Measurements from ENCODE around the gene HP1BP3. TPM values are rescaled to one million over a fixed set of nuclear protein-coding genes. Genes with fewer than 3 reads are reported as not detected.

Gene HP1BP3
- total RNA-seq, 1 donor from 2014 or later, result 267 TPM

GRCh38 chr1:20693623-20694022 lies 93.5 kb downstream of the HP1BP3 start:
- intact Hi-C loops (cut with micrococcal nuclease), result no loop called here

Other genes with a start within 250 kb of the HP1BP3 start
- gene FAM43B, start 234.7 kb downstream of the HP1BP3 start, total RNA-seq, result not detected in 2 replicates
- not detected in 2 replicates for gene CDA, start 198.2 kb downstream of the HP1BP3 start, total RNA-seq
- gene PINK1, start 153.8 kb downstream of the HP1BP3 start, total RNA-seq, result 4.5 and 4.8 TPM in 2 replicates
- 181 and 196 TPM in 2 replicates for gene DDOST, start 125.9 kb downstream of the HP1BP3 start, total RNA-seq
- not detected in 2 replicates for gene KIF17, start 69.3 kb downstream of the HP1BP3 start, total RNA-seq
- 0.07 and 0.32 TPM in 2 replicates for gene SH2D5, start 54.6 kb downstream of the HP1BP3 start, total RNA-seq

All from T-helper 1 cell treated with Interleukin-12 subunit alpha and Interleukin-12 subunit beta and Interleukin-4 antibody, amounts not matched to agents 30 ng/mL and 1 ng/mL, for 36 hours (primary cell).